Heart right ventricle (tissue), 16 donors: ENCODE results near the gene GDE1. TPM values are rescaled to one million over a fixed set of nuclear protein-coding genes. Genes with fewer than 3 reads are reported as not detected.

Experiments
- ATAC-seq, 8 donors: fragments of 200-7000 bp; cut with Tn5 transposase; one replicate each; pipeline ENCODE4 v1.9.1; 2020; ENCODE audit warnings: mild to moderate bottlenecking in 8 of 8, moderate library complexity in 8 of 8, moderate number of reproducible peaks in 1 of 8
- DNase-seq, 2 donors: peaks; one replicate each; pipeline ENCODE4 v3.0.0-alpha.2; 2020
- H3K27ac ChIP-seq, 10 donors: fragments of 200-600 bp; sonication (generic) in 2 of 10; one replicate each; pipeline versions ENCODE4 v1.5.0 to v1.8.0; 2020 to 2022; ENCODE audit warnings: mild to moderate bottlenecking in 3 of 10
- H3K27me3 ChIP-seq, 7 donors: fragments of 200-600 bp; one replicate each; pipeline ENCODE4 v1.8.0; 2021 to 2022; ENCODE audit warnings: mild to moderate bottlenecking in 2 of 7
- H3K36me3 ChIP-seq, 9 donors: fragments of 200-600 bp; sonication (generic) in 1 of 9; one replicate each; pipeline versions ENCODE4 v1.5.0 to v1.8.0; 2020 to 2022; ENCODE audit warnings: mild to moderate bottlenecking in 2 of 9
- H3K4me1 ChIP-seq, 9 donors: fragments of 200-600 bp; sonication (generic) in 1 of 9; one replicate each; pipeline versions ENCODE4 v1.5.0 to v1.8.0; 2020 to 2022; ENCODE audit warnings: mild to moderate bottlenecking in 4 of 9
- H3K4me3 ChIP-seq, 10 donors: fragments of 200-600 bp; sonication (generic) in 2 of 10; one replicate each; pipeline versions ENCODE4 v1.5.0 to v1.8.0; 2020 to 2022; ENCODE audit warnings: mild to moderate bottlenecking in 7 of 10, moderate library complexity in 2 of 10
- H3K9me3 ChIP-seq, 11 donors: fragments of 200-600 bp in 10 of 11; sonication (generic) in 2 of 11; one replicate each; pipeline versions ENCODE4 v1.5.0 to v1.8.0; 2013 to 2022; ENCODE audit warnings: mild to moderate bottlenecking in 2 of 11, control low read depth in 1 of 11, moderate library complexity in 1 of 11
- WGBS, 2 donors: extraction: QIAGEN DNeasy Blood & Tissue Kit; methylation state at CpG; one replicate each; pipeline ENCODE4 v1.1.7; 2013; ENCODE audit warnings: inconsistent platforms in 1 of 2; 5-methylcytosine and 5-hydroxymethylcytosine counted together
- intact Hi-C, 10 donors: fragments of 100-400 bp; cut with DNase I; formaldehyde crosslinking; loops; one replicate each; pipeline versions ENCODE4 v1.11.1 to v1.14.2; 2022
- polyA plus RNA-seq, 2 donors: library from polyadenylated mRNA; stranded (reverse); fragments of 200-250 nt; gene quantifications; one replicate each; pipeline ENCODE4 v1.2.3, GENCODE V29; 2013
- total RNA-seq, 10 donors: library from RNA; stranded (reverse); fragmentation: NEBNext Ultra II Directional in 3 of 10; extraction: Animal tissue kit (Norgen Biotek cat#: 25700) in 3 of 10; gene quantifications; one replicate each; pipeline versions ENCODE4 v1.2.1 to v1.2.4, GENCODE V29; 2021 to 2023
- TF ChIP-seq, protein P1 (sequence below), 9 donors: fragments of 200-600 bp; sonication (generic) in 2 of 9; IDR thresholded peaks; one replicate each; pipeline versions ENCODE4 v1.5.0 to v1.8.0; 2021 to 2022; ENCODE audit warnings: antibody characterized with exemption in 9 of 9, mild to moderate bottlenecking in 5 of 9, moderate library complexity in 1 of 9
- donor health status: Arrhythmogenic right ventricular cardiomyopathy.
- donor health status: ischemic (EF 13 %, LVEDD 7.1; RV severe dilation, severe dysfunction).
- donor health status: healthy with polysubstance abuse.
- donor health status: DM: no; HTN: yes; CAD: no.
- donor health status: DM: no; HTN: no; CAD: no.
- donor health status: ischemic (EF 25% LVEDD 6.9; RV normal size, moderate dysfunction).
- donor health status: ischemic (EF 25% LVEDD 5.7; RV mildly dilated, moderate dysfunction).
- donor health status: healthy.
- donor health status: DM: yes; HTN: yes; CAD: no.
- donor health status: Ischemic cardiomyopathy.
- donor health status: ischemic (EF 35%, LVEDD 5.7; RV mildly dilated, moderate dysfunction).
- donor health status: nonischemic (EF 11% LVEDD 7.7; RV severe dilation, severe dysfunction).
- donor health status: DM: yes; HTN: yes; CAD: no.
- donor health status: PGD.
- donor health status: ischemic (EF 29% LVEDD 5.4; RV normal size, mild dysfunction).
- donor health status: nonischemic (EF 23%, LVEDD 6.1; RV moderate dilation, normal function).

Gene GDE1
- total and polyA plus RNA-seq, 12 donors = 31.9 to 128 (median 108) TPM

DNA sequence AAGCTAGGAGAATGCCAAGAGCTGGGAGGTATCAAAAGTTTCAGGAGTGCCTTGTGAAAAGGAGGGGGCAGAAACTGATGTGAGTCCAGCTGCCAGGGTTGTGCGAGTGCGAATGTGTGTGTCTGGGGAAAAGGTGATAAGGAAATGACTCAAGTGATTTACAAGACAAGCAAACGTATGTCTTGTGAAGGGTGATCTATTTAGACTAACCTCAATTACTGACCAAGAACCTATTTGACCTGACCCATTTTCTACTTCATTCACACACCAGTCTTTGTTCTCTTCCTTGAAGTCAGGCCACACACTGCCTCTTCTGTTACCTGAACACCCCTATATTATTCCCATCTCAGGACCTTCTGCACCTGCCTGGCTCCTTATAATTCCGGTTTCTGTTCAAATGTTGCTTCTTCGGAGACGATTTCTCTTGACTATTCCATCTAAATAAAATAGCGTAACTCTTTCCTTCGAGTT, 1.0 kb downstream of the GDE1 start:
- no peak for ATAC-seq
- intact Hi-C loops = no loop called here

DNA sequence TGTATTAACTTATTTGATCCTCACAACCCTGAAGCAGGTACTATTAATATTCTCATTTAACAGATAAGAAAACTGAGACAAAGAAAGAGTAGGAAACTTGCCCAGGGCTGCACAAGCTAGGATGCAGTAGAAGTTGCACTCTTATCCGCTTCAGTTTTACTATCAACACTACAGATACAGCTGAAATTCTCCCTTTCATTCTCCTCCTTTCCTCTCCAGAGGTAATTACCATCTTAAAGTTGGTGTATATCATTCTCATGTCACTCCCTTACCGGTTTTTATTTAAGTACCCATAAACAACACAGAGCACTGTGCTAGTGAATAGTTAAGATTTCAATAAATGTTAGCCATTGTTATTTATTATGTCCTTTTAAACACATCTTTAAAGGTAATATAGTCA, 3.5 kb downstream of the GDE1 start:
- Histone ChIP-seq H3K4me1 (peaks cover 0 to 67% (median 29%) of the 10 kb centered on the region in 9 donors), H3K36me3 (peaks cover 0 to 44% (median 18%) of the 10 kb centered on the region in 9 donors), H3K27me3 (no peaks in the 10 kb centered on the region), H3K27ac (no peak overlapping the region), H3K9me3 (no peaks in the 10 kb centered on the region), H3K4me3 (no peak overlapping the region)
- ATAC-seq (no peak), DNase-seq (no peak)
- 61 to 73% methylated on average over 2 of the region's 2 CpGs for WGBS, 2 donors
- TF ChIP-seq, protein P1, sequence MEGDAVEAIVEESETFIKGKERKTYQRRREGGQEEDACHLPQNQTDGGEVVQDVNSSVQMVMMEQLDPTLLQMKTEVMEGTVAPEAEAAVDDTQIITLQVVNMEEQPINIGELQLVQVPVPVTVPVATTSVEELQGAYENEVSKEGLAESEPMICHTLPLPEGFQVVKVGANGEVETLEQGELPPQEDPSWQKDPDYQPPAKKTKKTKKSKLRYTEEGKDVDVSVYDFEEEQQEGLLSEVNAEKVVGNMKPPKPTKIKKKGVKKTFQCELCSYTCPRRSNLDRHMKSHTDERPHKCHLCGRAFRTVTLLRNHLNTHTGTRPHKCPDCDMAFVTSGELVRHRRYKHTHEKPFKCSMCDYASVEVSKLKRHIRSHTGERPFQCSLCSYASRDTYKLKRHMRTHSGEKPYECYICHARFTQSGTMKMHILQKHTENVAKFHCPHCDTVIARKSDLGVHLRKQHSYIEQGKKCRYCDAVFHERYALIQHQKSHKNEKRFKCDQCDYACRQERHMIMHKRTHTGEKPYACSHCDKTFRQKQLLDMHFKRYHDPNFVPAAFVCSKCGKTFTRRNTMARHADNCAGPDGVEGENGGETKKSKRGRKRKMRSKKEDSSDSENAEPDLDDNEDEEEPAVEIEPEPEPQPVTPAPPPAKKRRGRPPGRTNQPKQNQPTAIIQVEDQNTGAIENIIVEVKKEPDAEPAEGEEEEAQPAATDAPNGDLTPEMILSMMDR (IDR thresholded peaks at IDR 0.05) = no peak
- intact Hi-C loops = no loop called here

More for the DNA sequence above, 1.0 kb downstream of the GDE1 start:
- peaks cover 0 to 18% (median 9%) of the 10 kb centered on the region in 9 donors for H3K36me3 ChIP-seq
- TF ChIP-seq, protein P1 (IDR thresholded peaks at IDR 0.05) = no peak
- WGBS, 2 donors = 6 to 9% methylated on average over 8 of the region's 8 CpGs
- H3K9me3 ChIP-seq = no peaks in the 10 kb centered on the region
- no peak for DNase-seq
- H3K27me3 ChIP-seq = no peaks in the 10 kb centered on the region
- H3K27ac ChIP-seq = peak overlapping the region in 8 of 10 donors; percentile 84 to 92 (median 88)
- peak overlapping the region; percentile 70 to 92 (median 85) for H3K4me3 ChIP-seq
- peaks cover 0 to 75% (median 30%) of the 10 kb centered on the region in 9 donors for H3K4me1 ChIP-seq

DNA sequence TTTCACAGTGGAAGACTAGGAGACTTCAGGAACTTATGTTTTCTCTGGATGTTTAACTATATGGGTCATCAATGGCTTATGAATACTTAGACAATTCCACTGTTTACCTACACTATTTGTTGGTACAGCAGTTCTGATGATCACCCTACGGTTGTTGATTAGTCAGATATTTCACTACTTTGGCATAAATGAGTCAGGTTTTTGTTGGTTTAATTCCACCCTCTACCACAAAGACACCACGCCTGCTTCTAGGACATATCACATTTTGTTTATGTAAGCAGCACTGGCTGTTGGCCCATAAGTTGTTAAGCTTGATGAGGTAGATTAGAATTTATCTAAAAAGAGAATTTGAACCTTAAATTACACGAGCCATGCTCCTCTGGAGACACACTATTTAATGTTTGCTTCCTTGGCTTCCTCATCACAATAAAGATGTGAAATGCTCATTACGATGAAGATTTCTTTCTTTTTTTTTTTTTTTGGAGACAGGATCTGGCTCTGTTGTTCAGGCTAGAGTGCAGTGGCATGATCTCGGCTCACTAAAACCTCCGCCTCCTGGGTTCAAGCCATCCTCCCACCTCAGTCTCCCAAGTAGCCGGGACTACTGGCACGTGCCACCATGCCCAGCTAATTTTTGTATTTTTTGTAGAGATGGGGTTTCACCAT, 4.3 kb downstream of the GDE1 start:
- WGBS, 2 donors = 92 to 94% methylated on average over 8 of the region's 8 CpGs
- H3K4me3 ChIP-seq = no peak overlapping the region
- TF ChIP-seq, protein P1 (IDR thresholded peaks at IDR 0.05) = no peak
- DNase-seq (no peak), ATAC-seq (no peak)
- H3K27ac ChIP-seq = no peak overlapping the region
- H3K36me3 ChIP-seq = peaks cover 0 to 49% (median 18%) of the 10 kb centered on the region in 9 donors
- peaks cover 0 to 64% (median 24%) of the 10 kb centered on the region in 9 donors for H3K4me1 ChIP-seq
- intact Hi-C loops = no loop called here
- no peaks in the 10 kb centered on the region for H3K9me3 ChIP-seq
- no peaks in the 10 kb centered on the region for H3K27me3 ChIP-seq

DNA sequence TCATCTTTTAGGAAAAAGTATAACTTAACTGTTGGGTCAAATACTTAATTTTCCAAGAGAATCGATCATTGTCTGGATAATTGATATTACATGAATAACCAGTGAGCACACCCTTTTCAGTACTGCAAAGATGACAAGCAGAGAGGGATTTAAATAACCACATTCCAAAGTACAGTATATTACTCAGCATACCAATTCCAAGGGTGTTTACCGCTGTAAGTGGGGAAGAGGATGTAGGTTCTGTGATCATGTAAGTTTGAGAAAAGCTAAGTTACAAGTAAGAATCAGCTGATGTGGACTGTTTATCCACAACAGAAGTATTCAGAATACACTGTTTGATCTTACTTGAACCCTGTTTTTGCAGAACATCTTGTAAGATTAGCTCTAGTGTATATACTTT, 6.1 kb downstream of the GDE1 start:
- TF ChIP-seq, protein P1 (IDR thresholded peaks at IDR 0.05) = no peak
- no peak overlapping the region for H3K27ac ChIP-seq
- ATAC-seq (no peak), DNase-seq (no peak)
- no peak overlapping the region for H3K4me3 ChIP-seq
- H3K27me3 ChIP-seq = no peaks in the 10 kb centered on the region
- peaks cover 0 to 67% (median 18%) of the 10 kb centered on the region in 9 donors for H3K36me3 ChIP-seq
- H3K9me3 ChIP-seq = no peaks in the 10 kb centered on the region
- H3K4me1 ChIP-seq = peaks cover 0 to 53% (median 17%) of the 10 kb centered on the region in 9 donors
- intact Hi-C loops = no loop called here
- 92% methylated on average over 2 of the region's 2 CpGs for WGBS, 2 donors
